ENCODE data around the gene C6orf118. TPM values are rescaled to one million over a fixed set of nuclear protein-coding genes. Genes with fewer than 3 reads are reported as not detected.

Gene C6orf118
- total and polyA plus RNA-seq, 12 donors: not detected

GRCh38 chr6:165236326-165236725 is 73.1 kb downstream of the C6orf118 start:
- intact Hi-C loops (cut with DNase I): no loop called here
- Histone ChIP-seq H3K27ac (no peak overlapping the region), H3K4me1 (replicated peaks in 1 of 2) (no peaks in the 10 kb centered on the region), H3K9me3 (replicated peaks in 1 of 3) (no peaks in the 10 kb centered on the region), H3K4me3 (no peak overlapping the region), H3K36me3 (replicated peaks in 1 of 2) (no peaks in the 10 kb centered on the region), H3K27me3 (no peaks in the 10 kb centered on the region)
- DNase-seq: no peak
- 80 to 97% (median 85%) methylated on average over 1 of the region's 1 CpG for WGBS, 4 donors
- no peak for TF ChIP-seq CTCF (IDR thresholded peaks at IDR 0.05)
- TF ChIP-seq POLR2A (IDR thresholded peaks at IDR 0.05): no peak

- no peak for DNase-seq
- WGBS, 4 donors: 56 to 69% (median 59%) methylated on average over 7 to 8 of the region's 8 CpGs
- no peaks in the 10 kb centered on the region for H3K36me3 ChIP-seq (replicated peaks in 1 of 2)
- H3K4me3 ChIP-seq: no peak overlapping the region
- no peaks in the 10 kb centered on the region for H3K9me3 ChIP-seq (replicated peaks in 1 of 3)
- H3K27me3 ChIP-seq: no peaks in the 10 kb centered on the region
- no peak overlapping the region for H3K27ac ChIP-seq
- TF ChIP-seq POLR2A (IDR thresholded peaks at IDR 0.05) (no peak), CTCF (IDR thresholded peaks at IDR 0.05) (no peak)
- intact Hi-C loops (cut with DNase I): no loop called here
- no peaks in the 10 kb centered on the region for H3K4me1 ChIP-seq (replicated peaks in 1 of 2)
These were observed 76.5 kb downstream of the C6orf118 start for GRCh38 chr6:165232731-165233488.

- Histone ChIP-seq H3K27ac (no peak overlapping the region), H3K9me3 (replicated peaks in 1 of 3) (no peaks in the 10 kb centered on the region), H3K36me3 (replicated peaks in 1 of 2) (no peaks in the 10 kb centered on the region), H3K4me3 (no peak overlapping the region), H3K27me3 (no peaks in the 10 kb centered on the region), H3K4me1 (replicated peaks in 1 of 2) (no peaks in the 10 kb centered on the region)
- DNase-seq: no peak
- TF ChIP-seq CTCF (IDR thresholded peaks at IDR 0.05): peak in 5 of 6 experiments; percentile 15 to 45 (median 32)
- no peak for TF ChIP-seq POLR2A (IDR thresholded peaks at IDR 0.05)
- 50 to 57% (median 55%) methylated on average over 17 of the region's 17 CpGs for WGBS, 4 donors
- intact Hi-C loops (cut with DNase I): no loop called here
These were observed 77.5 kb downstream of the C6orf118 start for GRCh38 chr6:165231581-165232561.

- no peaks in the 10 kb centered on the region for H3K36me3 ChIP-seq (replicated peaks in 1 of 2)
- no peaks in the 10 kb centered on the region for H3K9me3 ChIP-seq (replicated peaks in 1 of 3)
- no peak for DNase-seq
- 53 to 66% (median 61%) methylated on average over 3 of the region's 3 CpGs for WGBS, 4 donors
- H3K4me3 ChIP-seq: no peak overlapping the region
- no peak for TF ChIP-seq CTCF (IDR thresholded peaks at IDR 0.05)
- no peak for TF ChIP-seq POLR2A (IDR thresholded peaks at IDR 0.05)
- H3K4me1 ChIP-seq (replicated peaks in 1 of 2): no peaks in the 10 kb centered on the region
- H3K27me3 ChIP-seq: no peaks in the 10 kb centered on the region
- intact Hi-C loops (cut with DNase I): no loop called here
- no peak overlapping the region for H3K27ac ChIP-seq
These were observed 78.2 kb downstream of the C6orf118 start for GRCh38 chr6:165231177-165231576.
